ENCODE results near the gene THBD.

DNA sequence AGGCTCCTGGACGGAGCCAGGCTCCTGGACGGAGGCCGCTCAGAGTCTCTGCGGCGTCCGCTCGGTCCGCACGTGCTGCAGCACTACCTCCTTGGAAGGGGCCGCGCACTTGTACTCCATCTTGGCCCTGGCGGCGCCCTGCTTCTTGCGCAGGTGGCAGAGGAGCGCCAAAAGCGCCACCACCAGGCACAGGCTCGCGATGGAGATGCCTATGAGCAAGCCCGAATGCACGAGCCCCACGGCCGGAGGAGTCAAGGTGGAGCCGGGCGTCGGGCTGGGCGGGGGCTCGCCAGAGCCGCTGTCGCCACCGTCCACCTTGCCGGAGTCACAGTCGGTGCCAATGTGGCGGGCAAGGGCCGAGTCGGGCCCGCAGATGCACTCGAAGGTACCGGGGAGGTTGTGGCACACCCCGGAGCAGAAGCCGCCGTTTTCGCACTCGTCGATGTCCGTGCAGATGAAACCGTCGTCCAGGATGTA lies 1.7 kb downstream of the THBD start:
- TF ChIP-seq EZH2 (IDR thresholded peaks at IDR 0.05) = peak; percentile 25
- TF ChIP-seq FOXP2 (optimal IDR thresholded peaks at IDR 0.05; ENCODE audit: control extremely low read depth, extremely low read length, insufficient read depth) = no peak
